Retinal pigment epithelial cell (primary cell): ENCODE results near the gene SCYGR1.
"Not testable (repeated sequence)": the region's sequence is repeated elsewhere in the genome, so short reads cannot be mapped to it uniquely, and the experiment has no call there.

ENCODE experiments used
- DNase-seq: peaks from one replicate; pipeline ENCODE4 v3.0.0-alpha.2; 2010; ENCODE audit warnings: low read depth
- H3K4me3 ChIP-seq: 2 replicates; pipeline ENCODE4 v1.5.1; 2011; ENCODE audit warnings: mild to moderate bottlenecking, low read length, control low read depth, moderate library complexity
- TF ChIP-seq, protein P1 (sequence below): conservative IDR thresholded peaks from 2 replicates; pipeline ENCODE4 v1.5.1; 2011; ENCODE audit warnings: low read depth, low read length, control low read depth, inconsistent platforms

Gene SCYGR1

GRCh38 chr2:227390468-227391256, 2.9 kb upstream of the SCYGR1 start:
- H3K4me3 ChIP-seq = no peak overlapping the region
- TF ChIP-seq, protein P1, sequence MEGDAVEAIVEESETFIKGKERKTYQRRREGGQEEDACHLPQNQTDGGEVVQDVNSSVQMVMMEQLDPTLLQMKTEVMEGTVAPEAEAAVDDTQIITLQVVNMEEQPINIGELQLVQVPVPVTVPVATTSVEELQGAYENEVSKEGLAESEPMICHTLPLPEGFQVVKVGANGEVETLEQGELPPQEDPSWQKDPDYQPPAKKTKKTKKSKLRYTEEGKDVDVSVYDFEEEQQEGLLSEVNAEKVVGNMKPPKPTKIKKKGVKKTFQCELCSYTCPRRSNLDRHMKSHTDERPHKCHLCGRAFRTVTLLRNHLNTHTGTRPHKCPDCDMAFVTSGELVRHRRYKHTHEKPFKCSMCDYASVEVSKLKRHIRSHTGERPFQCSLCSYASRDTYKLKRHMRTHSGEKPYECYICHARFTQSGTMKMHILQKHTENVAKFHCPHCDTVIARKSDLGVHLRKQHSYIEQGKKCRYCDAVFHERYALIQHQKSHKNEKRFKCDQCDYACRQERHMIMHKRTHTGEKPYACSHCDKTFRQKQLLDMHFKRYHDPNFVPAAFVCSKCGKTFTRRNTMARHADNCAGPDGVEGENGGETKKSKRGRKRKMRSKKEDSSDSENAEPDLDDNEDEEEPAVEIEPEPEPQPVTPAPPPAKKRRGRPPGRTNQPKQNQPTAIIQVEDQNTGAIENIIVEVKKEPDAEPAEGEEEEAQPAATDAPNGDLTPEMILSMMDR = no peak
- DNase-seq = no peak

GRCh38 chr2:227389661-227390060, 1.9 kb upstream of the SCYGR1 start:
- no peak overlapping the region for H3K4me3 ChIP-seq
- TF ChIP-seq, protein P1 = no peak
- DNase-seq = no peak

GRCh38 chr2:227389231-227389630, 1.5 kb upstream of the SCYGR1 start:
- DNase-seq = no peak
- TF ChIP-seq, protein P1 = no peak
- no peak overlapping the region for H3K4me3 ChIP-seq

DNA sequence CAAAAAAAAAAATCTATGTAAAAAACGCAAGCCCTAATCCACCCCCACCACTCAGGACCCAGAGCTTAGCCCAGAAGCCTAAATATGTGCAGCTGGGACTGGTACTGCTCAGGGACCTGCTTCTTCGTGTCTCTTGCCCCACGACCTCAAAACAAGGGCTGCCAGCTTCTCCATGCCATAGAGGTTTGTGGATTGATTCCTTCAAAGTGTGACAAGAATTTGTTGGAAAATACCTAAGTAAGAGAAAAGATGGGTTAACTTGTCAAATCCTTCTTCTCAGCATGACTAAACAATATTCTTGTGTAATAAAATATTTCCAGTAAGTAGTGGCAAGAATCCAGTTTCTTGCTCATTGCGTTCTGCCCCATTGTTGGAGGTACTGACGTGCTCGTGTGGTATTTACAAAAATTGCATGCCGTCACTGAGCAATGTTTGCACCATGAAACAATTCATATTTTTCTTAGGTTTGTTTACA, 825 bp upstream of the SCYGR1 start:
- peak; percentile 47 for DNase-seq

GRCh38 chr2:227386630-227387029, 1.1 kb downstream of the SCYGR1 start:
- TF ChIP-seq, protein P1 = no peak
- no peak for DNase-seq
- no peak overlapping the region for H3K4me3 ChIP-seq

More for the DNA sequence above, 825 bp upstream of the SCYGR1 start:
- no peak overlapping the region for H3K4me3 ChIP-seq
- TF ChIP-seq, protein P1 = no peak

DNA sequence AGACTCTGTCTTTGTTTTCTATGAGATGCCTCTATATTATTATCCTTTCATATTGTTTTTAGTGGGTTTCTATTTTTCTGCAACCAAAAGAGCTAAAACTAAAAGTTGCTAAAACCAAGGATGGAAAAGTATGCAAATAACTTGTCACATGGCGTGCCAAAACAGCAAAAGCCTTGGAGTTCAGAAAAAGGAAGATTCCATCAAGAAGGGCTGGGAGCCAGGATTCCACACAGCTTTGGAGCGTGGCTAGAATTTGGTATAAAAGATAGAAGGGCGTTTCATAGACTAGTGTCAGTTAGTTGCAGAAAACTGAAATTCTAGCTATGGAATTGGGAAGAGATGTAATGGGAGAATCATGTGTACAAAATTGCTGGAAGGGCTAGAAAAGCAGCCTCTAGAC, 4.1 kb downstream of the SCYGR1 start:
- TF ChIP-seq, protein P1 = no peak
- DNase-seq = no peak

GRCh38 chr2:227382241-227382835, 5.4 kb downstream of the SCYGR1 start:
- DNase-seq, H3K4me3 ChIP-seq: not testable (repeated sequence)

More for the DNA sequence above, 4.1 kb downstream of the SCYGR1 start:
- no peak overlapping the region for H3K4me3 ChIP-seq
